Kidney (tissue), 14 donors: Measurements from ENCODE around the gene CEP20. TPM values are rescaled to one million over a fixed set of nuclear protein-coding genes. Genes with fewer than 3 reads are reported as not detected.

Experiments
- DNase-seq, 5 donors: peaks; one replicate each; pipeline ENCODE4 v3.0.0-alpha.2; 2013 to 2020
- FAIRE-seq: peaks from 2 replicates; lab custom pipeline; 2012; peaks lifted over from hg19 to GRCh38; lab: Jason Lieb, UNC
- H3K27ac ChIP-seq, 2 donors: one replicate each; pipeline ENCODE4 v1.7.0; 2013; ENCODE audit warnings: low read depth in 2 of 2, low read length in 2 of 2, inconsistent platforms in 1 of 2
- H3K27me3 ChIP-seq: one replicate; pipeline ENCODE4 v1.7.1; 2013; ENCODE audit warnings: low read length, inconsistent platforms; ENCODE audit not compliant: control insufficient read depth, insufficient read depth
- H3K36me3 ChIP-seq, 3 donors: one replicate each; pipeline versions ENCODE4 v1.7.0 to v1.7.1; 2013; ENCODE audit warnings: low read length in 3 of 3, control low read depth in 1 of 3, inconsistent platforms in 1 of 3; ENCODE audit not compliant: insufficient read depth in 3 of 3, control insufficient read depth in 2 of 3
- H3K4me1 ChIP-seq, 3 donors: one replicate each; pipeline versions ENCODE4 v1.7.0 to v1.7.1; 2013; ENCODE audit warnings: low read length in 3 of 3, inconsistent platforms in 1 of 3, low read depth in 1 of 3; ENCODE audit not compliant: control insufficient read depth in 2 of 3, insufficient read depth in 2 of 3
- H3K4me3 ChIP-seq, 3 donors: one replicate each; pipeline versions ENCODE4 v1.7.0 to v1.8.1; 2013; ENCODE audit warnings: low read length in 3 of 3, control low read depth in 1 of 3, inconsistent platforms in 1 of 3
- H3K9ac ChIP-seq, 3 donors: one replicate each; pipeline versions ENCODE4 v1.7.0 to v1.7.1; 2013; ENCODE audit warnings: low read length in 3 of 3, control low read depth in 1 of 3, inconsistent platforms in 1 of 3
- H3K9me3 ChIP-seq, 3 donors: one replicate each; pipeline versions ENCODE4 v1.7.0 to v1.7.1; 2013; ENCODE audit warnings: low read length in 3 of 3, control low read depth in 1 of 3, inconsistent platforms in 1 of 3; ENCODE audit not compliant: control insufficient read depth in 2 of 3, insufficient read depth in 1 of 3
- CTCF ChIP-seq: IDR thresholded peaks from 3 replicates; pipeline ENCODE4 v1.5.1; 2012; ENCODE audit warnings: mild to moderate bottlenecking, moderate library complexity, borderline replicate concordance; ENCODE audit not compliant: insufficient read depth; ENCODE audit errors: extremely low read depth
- intact Hi-C: fragments of 100-400 bp; cut with DNase I; formaldehyde crosslinking; loops from one replicate; pipeline ENCODE4 v1.11.1; 2022
- polyA plus RNA-seq: library from polyadenylated mRNA; stranded (reverse); fragments of 350-450 nt; fragmentation: Illumina TruSeq; extraction: RNeasy Lipid Tissue Mini Kit (QIAGEN cat#74804); gene quantifications from one replicate; pipeline ENCODE4 v1.2.3, GENCODE V29; 2014; ENCODE audit warnings: low read depth, low replicate concordance; ENCODE audit not compliant: insufficient read depth
- total RNA-seq: library from RNA; stranded (reverse); fragmentation: NEBNext Ultra II Directional; extraction: Animal tissue kit (Norgen Biotek cat#: 25700); gene quantifications from one replicate; pipeline ENCODE4 v1.2.1, GENCODE V29; 2021
- donor health status: control.
- donor health status: control.
- donor health status: control.
- donor health status: control.
- donor health status: control.
- donor health status: DM: yes; HTN: yes; CAD: no.
- donor health status: Normal renal cell carcinoma (clear cell type).

CEP20 gene
- total and polyA plus RNA-seq, 2 donors from 2014 or later = 24.8 to 28.9 TPM

- H3K27me3 ChIP-seq = peaks cover 20% of the 10 kb centered on the region
- no peak for TF ChIP-seq CTCF
- no peak overlapping the region for H3K9ac ChIP-seq
- H3K4me3 ChIP-seq = no peak overlapping the region
- H3K4me1 ChIP-seq = peaks cover 0 to 6% (median 0%) of the 10 kb centered on the region in 3 donors
- no peaks in the 10 kb centered on the region for H3K36me3 ChIP-seq
- no peak for FAIRE-seq
- no peak overlapping the region for H3K27ac ChIP-seq
- no peak for DNase-seq
- intact Hi-C loops = no loop called here
- H3K9me3 ChIP-seq = no peaks in the 10 kb centered on the region
These were observed 32.7 kb downstream of the CEP20 start for GRCh38 chr16:15855704-15856003.

GRCh38 chr16:15854906-15855703 lies 33.3 kb downstream of the CEP20 start:
- FAIRE-seq (no peak), DNase-seq (no peak)
- Histone ChIP-seq H3K27me3 (peaks cover 20% of the 10 kb centered on the region), H3K4me3 (no peak overlapping the region), H3K36me3 (no peaks in the 10 kb centered on the region), H3K27ac (no peak overlapping the region), H3K9me3 (no peaks in the 10 kb centered on the region), H3K9ac (no peak overlapping the region), H3K4me1 (peaks cover 0 to 6% (median 0%) of the 10 kb centered on the region in 3 donors)
- intact Hi-C loops = no loop called here
- TF ChIP-seq CTCF = no peak

DNA sequence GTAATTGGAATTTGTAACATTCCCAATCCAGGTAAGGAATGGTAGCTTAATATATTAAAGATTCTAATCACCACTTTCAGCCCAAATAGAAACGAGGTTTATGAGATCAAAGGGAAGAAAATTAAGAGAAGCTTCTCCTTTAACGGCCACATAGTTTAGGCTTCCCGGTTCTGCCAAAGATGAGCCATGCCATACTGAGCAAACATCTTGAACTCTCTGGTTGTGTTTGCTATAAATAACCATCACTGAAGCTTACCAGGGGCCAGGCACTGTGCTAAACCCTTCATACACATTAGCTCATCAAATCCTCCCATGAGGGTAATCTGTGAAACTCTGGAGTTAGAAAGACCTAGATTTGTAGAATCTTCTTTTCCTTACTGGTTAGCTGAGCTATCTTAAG lies 34.3 kb downstream of the CEP20 start:
- DNase-seq = no peak
- H3K27me3 ChIP-seq = peaks cover 20% of the 10 kb centered on the region
- H3K36me3 ChIP-seq = no peaks in the 10 kb centered on the region
- no peak overlapping the region for H3K4me3 ChIP-seq
- no peak overlapping the region for H3K27ac ChIP-seq
- no peaks in the 10 kb centered on the region for H3K9me3 ChIP-seq
- FAIRE-seq = no peak
- intact Hi-C loops = no loop called here
- H3K9ac ChIP-seq = no peak overlapping the region
- no peak for TF ChIP-seq CTCF
- peaks cover 0 to 6% (median 0%) of the 10 kb centered on the region in 3 donors for H3K4me1 ChIP-seq
